Measurements from ENCODE around the gene EPB41L1. TPM values are rescaled to one million over a fixed set of nuclear protein-coding genes. Genes with fewer than 3 reads are reported as not detected.

Gene EPB41L1
- total RNA-seq, 3 donors from 2014 or later (not counting 1 experiment from before 2014, with no cell fraction given) = 0.21 to 0.29 TPM; not detected in 1

GRCh38 chr20:36153736-36154699, 522 bp upstream of the EPB41L1 start:
- peak overlapping the region; percentile 65 for H3K4me3 Mint-ChIP-seq

GRCh38 chr20:36155629-36155971, 1.1 kb downstream of the EPB41L1 start:
- H3K27ac ChIP-seq (ENCODE audit: low read length) = no peak overlapping the region
- Mint-ChIP-seq H3K4me1 (peaks cover 0 to 7% of the 10 kb centered on the region in 2 donors), H3K9me3 (no peaks in the 10 kb centered on the region), H3K27ac (no peak overlapping the region), H3K36me3 (no peaks in the 10 kb centered on the region), H3K27me3 (ENCODE audit: low read depth in 2 of 2) (peaks cover 11 to 15% of the 10 kb centered on the region in 2 donors), H3K4me3 (no peak overlapping the region)
- H3K4me1 ChIP-seq (ENCODE audit: control insufficient read depth, insufficient read depth, low read length) = peaks cover 13% of the 10 kb centered on the region
- WGBS (ENCODE audit: insufficient coverage) = 96% methylated on average over 8 of the region's 8 CpGs
- no peak for TF ChIP-seq CTCF (IDR thresholded peaks at IDR 0.05)
- intact Hi-C loops (cut with micrococcal nuclease) = no loop called here
- H3K27me3 ChIP-seq (ENCODE audit: control insufficient read depth, insufficient read depth, low read length) = peaks cover 14% of the 10 kb centered on the region
- H3K9me3 ChIP-seq (ENCODE audit: control insufficient read depth, insufficient read depth, low read length) = no peaks in the 10 kb centered on the region
- ATAC-seq (no peak), DNase-seq (no peak)
- H3K36me3 ChIP-seq (ENCODE audit: control insufficient read depth, insufficient read depth, low read length) = no peaks in the 10 kb centered on the region
- H3K4me3 ChIP-seq (ENCODE audit: low read length) = no peak overlapping the region

More at GRCh38 chr20:36153736-36154699, 522 bp upstream of the EPB41L1 start:
- intact Hi-C loops (cut with micrococcal nuclease) = no loop called here
- H3K36me3 ChIP-seq (ENCODE audit: control insufficient read depth, insufficient read depth, low read length) = no peaks in the 10 kb centered on the region
- H3K27me3 Mint-ChIP-seq (ENCODE audit: low read depth in 2 of 2) = peaks cover 11 to 15% of the 10 kb centered on the region in 2 donors
- WGBS (ENCODE audit: insufficient coverage) = 14% methylated on average over 43 of the region's 43 CpGs
- TF ChIP-seq CTCF (IDR thresholded peaks at IDR 0.05) = no peak
- DNase-seq = no peak
- H3K27ac Mint-ChIP-seq = no peak overlapping the region
- peaks cover 0 to 7% of the 10 kb centered on the region in 2 donors for H3K4me1 Mint-ChIP-seq
- no peaks in the 10 kb centered on the region for H3K9me3 ChIP-seq (ENCODE audit: control insufficient read depth, insufficient read depth, low read length)
- peaks cover 14% of the 10 kb centered on the region for H3K27me3 ChIP-seq (ENCODE audit: control insufficient read depth, insufficient read depth, low read length)
- H3K27ac ChIP-seq (ENCODE audit: low read length) = no peak overlapping the region
- H3K36me3 Mint-ChIP-seq = no peaks in the 10 kb centered on the region
- no peak overlapping the region for H3K4me3 ChIP-seq (ENCODE audit: low read length)
- H3K9me3 Mint-ChIP-seq = no peaks in the 10 kb centered on the region
- ATAC-seq = peak; percentile 38 to 82 (median 72)
- peaks cover 13% of the 10 kb centered on the region for H3K4me1 ChIP-seq (ENCODE audit: control insufficient read depth, insufficient read depth, low read length)

- H3K4me3 Mint-ChIP-seq = no peak overlapping the region
- Histone ChIP-seq H3K9me3 (ENCODE audit: control insufficient read depth, insufficient read depth, low read length) (no peaks in the 10 kb centered on the region), H3K27me3 (ENCODE audit: control insufficient read depth, insufficient read depth, low read length) (peaks cover 14% of the 10 kb centered on the region), H3K36me3 (ENCODE audit: control insufficient read depth, insufficient read depth, low read length) (no peaks in the 10 kb centered on the region), H3K4me1 (ENCODE audit: control insufficient read depth, insufficient read depth, low read length) (peaks cover 13% of the 10 kb centered on the region), H3K4me3 (ENCODE audit: low read length) (no peak overlapping the region), H3K27ac (ENCODE audit: low read length) (no peak overlapping the region)
- peaks cover 0 to 7% of the 10 kb centered on the region in 2 donors for H3K4me1 Mint-ChIP-seq
- H3K27me3 Mint-ChIP-seq (ENCODE audit: low read depth in 2 of 2) = peaks cover 11 to 15% of the 10 kb centered on the region in 2 donors
- 81% methylated on average over 4 of the region's 4 CpGs for WGBS (ENCODE audit: insufficient coverage)
- H3K36me3 Mint-ChIP-seq = no peaks in the 10 kb centered on the region
- H3K9me3 Mint-ChIP-seq = no peaks in the 10 kb centered on the region
- intact Hi-C loops (cut with micrococcal nuclease) = no loop called here
- ATAC-seq (no peak), DNase-seq (no peak)
- no peak for TF ChIP-seq CTCF (IDR thresholded peaks at IDR 0.05)
- no peak overlapping the region for H3K27ac Mint-ChIP-seq
Observed at GRCh38 chr20:36155991-36156390, 1.5 kb downstream of the EPB41L1 start.

Measured in natural killer cell (primary cell).